Measurements from ENCODE around the gene ABTB2.
A peak's percentile ranks its signal among the peaks of the same experiment; 100 is the strongest.

ABTB2 gene

GRCh38 chr11:34305780-34306179 lies 52.0 kb downstream of the ABTB2 start:
- H3K27ac Mint-ChIP-seq: no peak overlapping the region
- H3K27me3 Mint-ChIP-seq: no peaks in the 10 kb centered on the region
- no peaks in the 10 kb centered on the region for H3K36me3 Mint-ChIP-seq (ENCODE audit: low read depth)
- H3K4me3 Mint-ChIP-seq: no peak overlapping the region
- DNase-seq: no peak
- no peak for ATAC-seq
- H3K4me1 Mint-ChIP-seq: peaks cover 31% of the 10 kb centered on the region
- H3K9me3 Mint-ChIP-seq: no peaks in the 10 kb centered on the region

DNA sequence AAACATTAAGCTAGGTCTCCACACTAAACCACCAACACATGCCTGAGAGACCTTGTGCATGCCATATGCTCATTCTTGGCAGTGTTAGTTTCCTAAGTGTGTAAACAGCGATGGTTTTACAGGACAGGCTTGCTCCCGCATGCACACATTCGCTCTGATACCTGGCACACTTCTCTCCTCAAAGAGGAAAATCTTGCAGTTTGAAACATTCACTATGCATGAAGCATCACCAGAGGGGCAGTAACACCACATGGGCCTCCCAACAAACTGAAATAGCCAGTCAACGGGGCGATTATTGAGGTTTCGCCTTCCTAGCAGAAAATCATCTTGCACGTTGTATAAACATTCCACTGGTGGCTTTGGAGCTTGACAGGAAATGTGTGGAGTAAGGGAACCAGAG lies 52.6 kb downstream of the ABTB2 start:
- Mint-ChIP-seq H3K36me3 (ENCODE audit: low read depth) (no peaks in the 10 kb centered on the region), H3K9me3 (no peaks in the 10 kb centered on the region), H3K4me3 (no peak overlapping the region), H3K27me3 (no peaks in the 10 kb centered on the region), H3K4me1 (peaks cover 31% of the 10 kb centered on the region), H3K27ac (no peak overlapping the region)
- ATAC-seq (no peak), DNase-seq (no peak)

GRCh38 chr11:34303028-34303570 lies 54.7 kb downstream of the ABTB2 start:
- H3K4me1 Mint-ChIP-seq: peaks cover 20% of the 10 kb centered on the region
- H3K27me3 Mint-ChIP-seq: no peaks in the 10 kb centered on the region
- H3K27ac Mint-ChIP-seq: no peak overlapping the region
- ATAC-seq (no peak), DNase-seq (no peak)
- no peaks in the 10 kb centered on the region for H3K36me3 Mint-ChIP-seq (ENCODE audit: low read depth)
- no peak overlapping the region for H3K4me3 Mint-ChIP-seq
- no peaks in the 10 kb centered on the region for H3K9me3 Mint-ChIP-seq

DNA sequence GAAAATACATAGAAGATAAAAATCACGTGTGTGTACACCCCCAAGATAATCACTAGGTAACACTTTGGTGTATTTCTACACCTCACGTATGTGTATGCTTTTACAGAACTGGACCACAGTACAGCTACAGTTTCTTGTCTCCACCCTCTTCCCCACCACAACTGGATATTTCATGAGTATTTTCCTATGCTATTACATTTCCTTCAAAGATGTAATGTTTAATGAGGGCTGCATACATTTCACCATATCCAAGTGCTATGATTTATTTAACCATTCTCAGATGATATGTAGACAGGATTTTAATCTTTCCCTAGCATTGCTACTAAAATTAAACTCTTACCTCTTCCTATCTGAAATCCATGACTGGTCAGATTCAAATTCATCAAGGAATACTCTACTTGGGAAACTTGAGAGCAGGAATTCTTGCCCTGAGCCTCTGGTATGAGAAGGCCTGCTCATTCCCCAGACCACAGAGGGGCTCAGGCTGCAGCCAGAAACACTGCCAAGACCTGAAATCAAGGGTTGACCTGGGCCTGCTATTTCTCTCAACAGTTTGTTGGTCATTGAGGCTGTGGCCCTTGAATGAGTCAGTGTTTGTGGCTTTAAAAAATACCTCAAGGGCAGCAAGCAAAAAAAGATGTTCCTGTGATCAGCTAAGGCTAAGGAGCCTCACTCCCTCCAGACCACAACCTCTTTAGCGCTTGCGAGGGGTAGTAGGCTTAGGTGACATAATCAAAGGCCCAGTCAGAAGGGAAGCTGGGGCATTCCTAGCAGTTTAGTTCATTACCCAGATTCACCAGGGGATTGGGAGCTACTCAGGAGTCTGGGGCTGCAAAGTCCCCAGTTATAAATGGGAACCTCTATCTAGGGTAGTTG lies 55.5 kb downstream of the ABTB2 start:
- peak overlapping the region; percentile 44 for H3K27ac Mint-ChIP-seq
- peak; percentile 81 for ATAC-seq

DNA sequence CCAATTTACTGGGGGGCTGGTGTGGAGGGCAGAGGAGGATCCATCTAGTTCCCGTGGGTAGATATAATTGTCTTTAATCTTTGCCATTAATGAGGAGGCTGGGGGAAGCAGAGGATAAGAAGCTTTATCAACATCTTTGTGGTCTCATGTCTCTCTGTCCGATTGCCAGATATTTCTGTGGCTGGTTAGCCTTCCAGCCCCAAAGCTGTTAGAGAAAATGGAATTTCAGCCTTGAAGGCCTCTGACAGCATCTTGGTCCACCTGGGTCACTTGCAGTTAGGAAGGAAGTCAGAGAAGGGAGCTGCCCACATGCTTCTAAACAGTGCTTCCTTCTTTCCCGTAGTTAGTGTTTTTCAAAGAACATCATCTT lies 56.9 kb downstream of the ABTB2 start:
- no peaks in the 10 kb centered on the region for H3K27me3 Mint-ChIP-seq
- H3K36me3 Mint-ChIP-seq (ENCODE audit: low read depth): no peaks in the 10 kb centered on the region
- ATAC-seq (no peak), DNase-seq (no peak)
- H3K9me3 Mint-ChIP-seq: no peaks in the 10 kb centered on the region
- H3K4me1 Mint-ChIP-seq: peaks cover 16% of the 10 kb centered on the region
- no peak overlapping the region for H3K27ac Mint-ChIP-seq
- no peak overlapping the region for H3K4me3 Mint-ChIP-seq

More for the DNA sequence above, 55.5 kb downstream of the ABTB2 start:
- Mint-ChIP-seq H3K27me3 (no peaks in the 10 kb centered on the region), H3K36me3 (ENCODE audit: low read depth) (no peaks in the 10 kb centered on the region), H3K9me3 (no peaks in the 10 kb centered on the region), H3K4me3 (no peak overlapping the region), H3K4me1 (peaks cover 18% of the 10 kb centered on the region)
- DNase-seq: no peak

GRCh38 chr11:34300026-34300925 lies 57.5 kb downstream of the ABTB2 start:
- no peak for ATAC-seq

GRCh38 chr11:34299284-34299972 lies 58.4 kb downstream of the ABTB2 start:
- H3K9me3 Mint-ChIP-seq: no peaks in the 10 kb centered on the region

More at GRCh38 chr11:34300026-34300925, 57.5 kb downstream of the ABTB2 start:
- peaks cover 16% of the 10 kb centered on the region for H3K4me1 Mint-ChIP-seq
- no peak overlapping the region for H3K4me3 Mint-ChIP-seq
- H3K9me3 Mint-ChIP-seq: no peaks in the 10 kb centered on the region
- DNase-seq: no peak
- no peak overlapping the region for H3K27ac Mint-ChIP-seq
- no peaks in the 10 kb centered on the region for H3K36me3 Mint-ChIP-seq (ENCODE audit: low read depth)
- no peaks in the 10 kb centered on the region for H3K27me3 Mint-ChIP-seq

DNA sequence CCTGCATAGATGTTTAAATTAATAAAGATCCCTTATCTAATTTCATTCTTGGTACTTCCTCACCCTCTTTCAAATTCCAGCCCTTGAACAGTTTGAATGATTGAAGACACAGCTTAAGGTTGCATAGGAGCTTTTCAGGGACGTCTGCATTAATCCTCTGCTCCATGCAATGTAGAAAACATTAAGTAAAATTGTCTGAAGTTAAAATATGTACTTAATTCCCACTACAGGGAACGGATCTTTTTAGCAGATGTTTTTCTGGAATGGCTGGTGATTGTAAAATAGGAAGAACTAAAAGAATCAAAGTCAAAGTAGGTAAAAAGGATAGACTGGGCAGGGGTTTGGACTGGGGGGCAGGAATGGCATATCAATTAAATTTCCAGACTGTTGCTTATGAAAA lies 58.9 kb downstream of the ABTB2 start:
- Mint-ChIP-seq H3K27me3 (no peaks in the 10 kb centered on the region), H3K4me1 (peaks cover 16% of the 10 kb centered on the region), H3K36me3 (ENCODE audit: low read depth) (no peaks in the 10 kb centered on the region), H3K27ac (no peak overlapping the region), H3K4me3 (no peak overlapping the region), H3K9me3 (no peaks in the 10 kb centered on the region)
- ATAC-seq (no peak), DNase-seq (no peak)

More at GRCh38 chr11:34299284-34299972, 58.4 kb downstream of the ABTB2 start:
- Mint-ChIP-seq H3K27ac (no peak overlapping the region), H3K36me3 (ENCODE audit: low read depth) (no peaks in the 10 kb centered on the region), H3K4me1 (peaks cover 16% of the 10 kb centered on the region), H3K27me3 (no peaks in the 10 kb centered on the region), H3K4me3 (no peak overlapping the region)
- DNase-seq (no peak), ATAC-seq (no peak)

- Mint-ChIP-seq H3K27ac (no peak overlapping the region), H3K4me3 (no peak overlapping the region), H3K27me3 (no peaks in the 10 kb centered on the region), H3K36me3 (ENCODE audit: low read depth) (no peaks in the 10 kb centered on the region), H3K4me1 (peaks cover 3% of the 10 kb centered on the region), H3K9me3 (no peaks in the 10 kb centered on the region)
- no peak for ATAC-seq
- DNase-seq: no peak
Measured at GRCh38 chr11:34296412-34296811, 61.4 kb downstream of the ABTB2 start.

DNA sequence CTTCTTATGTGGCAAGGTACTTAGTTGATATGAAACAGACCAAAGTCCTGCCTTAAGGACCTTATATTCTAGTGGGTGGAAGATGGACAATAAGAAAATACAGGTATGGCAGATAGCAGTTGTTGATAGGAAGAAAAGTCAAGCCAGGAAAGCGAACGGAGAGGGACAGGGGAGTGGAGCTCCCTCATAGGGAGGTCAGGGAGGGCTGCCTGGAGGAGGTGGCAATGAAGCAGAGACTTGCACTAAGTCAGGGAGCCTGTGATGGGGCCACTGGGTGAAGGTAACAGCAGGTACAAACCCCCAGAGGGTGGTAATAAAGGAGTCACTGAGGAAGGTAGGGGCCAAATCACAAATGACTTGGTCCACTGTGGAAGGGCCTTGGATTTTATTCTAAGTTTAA lies 65.3 kb downstream of the ABTB2 start:
- H3K4me3 Mint-ChIP-seq: no peak overlapping the region
- no peaks in the 10 kb centered on the region for H3K4me1 Mint-ChIP-seq
- no peaks in the 10 kb centered on the region for H3K27me3 Mint-ChIP-seq
- DNase-seq: no peak
- no peak overlapping the region for H3K27ac Mint-ChIP-seq
- no peaks in the 10 kb centered on the region for H3K9me3 Mint-ChIP-seq
- no peak for ATAC-seq
- no peaks in the 10 kb centered on the region for H3K36me3 Mint-ChIP-seq (ENCODE audit: low read depth)

DNA sequence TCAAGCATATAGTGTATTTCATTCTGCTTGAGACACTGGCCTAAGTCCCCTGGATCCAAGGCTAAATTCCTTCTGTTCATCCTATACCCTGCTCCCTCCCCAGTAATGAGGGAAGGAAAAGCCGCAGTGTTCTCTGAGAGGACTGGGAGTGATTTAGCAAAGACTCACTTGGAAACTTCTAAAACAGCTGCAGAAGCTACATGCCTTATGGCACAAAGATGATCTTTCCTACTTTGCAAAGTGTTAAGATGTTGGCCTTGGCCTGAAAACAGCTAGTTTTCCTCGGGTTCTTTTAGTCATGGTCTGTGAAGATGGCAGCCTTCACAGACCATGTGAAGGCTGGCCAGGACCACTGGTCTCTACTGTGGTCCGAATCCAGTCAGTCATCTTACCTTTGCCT lies 65.7 kb downstream of the ABTB2 start:
- no peak for DNase-seq
- Mint-ChIP-seq H3K4me1 (no peaks in the 10 kb centered on the region), H3K36me3 (ENCODE audit: low read depth) (no peaks in the 10 kb centered on the region), H3K4me3 (no peak overlapping the region), H3K27me3 (no peaks in the 10 kb centered on the region), H3K27ac (no peak overlapping the region), H3K9me3 (no peaks in the 10 kb centered on the region)
- no peak for ATAC-seq

GRCh38 chr11:34290926-34291325 lies 66.9 kb downstream of the ABTB2 start:
- DNase-seq (no peak), ATAC-seq (no peak)
- Mint-ChIP-seq H3K4me1 (no peaks in the 10 kb centered on the region), H3K27me3 (no peaks in the 10 kb centered on the region), H3K4me3 (no peak overlapping the region), H3K36me3 (ENCODE audit: low read depth) (no peaks in the 10 kb centered on the region), H3K9me3 (no peaks in the 10 kb centered on the region), H3K27ac (no peak overlapping the region)

- H3K27ac Mint-ChIP-seq: no peak overlapping the region
- H3K36me3 Mint-ChIP-seq (ENCODE audit: low read depth): no peaks in the 10 kb centered on the region
- ATAC-seq (no peak), DNase-seq (no peak)
- no peaks in the 10 kb centered on the region for H3K9me3 Mint-ChIP-seq
- H3K4me3 Mint-ChIP-seq: no peak overlapping the region
- H3K27me3 Mint-ChIP-seq: no peaks in the 10 kb centered on the region
- no peaks in the 10 kb centered on the region for H3K4me1 Mint-ChIP-seq
Measured at GRCh38 chr11:34288492-34288891, 69.3 kb downstream of the ABTB2 start.

- no peaks in the 10 kb centered on the region for H3K36me3 Mint-ChIP-seq (ENCODE audit: low read depth)
- H3K9me3 Mint-ChIP-seq: no peaks in the 10 kb centered on the region
- H3K4me1 Mint-ChIP-seq: no peaks in the 10 kb centered on the region
- no peak for ATAC-seq
- no peak for DNase-seq
- no peak overlapping the region for H3K27ac Mint-ChIP-seq
- no peaks in the 10 kb centered on the region for H3K27me3 Mint-ChIP-seq
- no peak overlapping the region for H3K4me3 Mint-ChIP-seq
Measured at GRCh38 chr11:34284811-34285481, 72.9 kb downstream of the ABTB2 start.
